WTC11 (cell line): ENCODE data around the gene IGSF9B. TPM values are rescaled to one million over a fixed set of nuclear protein-coding genes. Genes with fewer than 3 reads are reported as not detected.

Experiments
- ATAC-seq: fragments of 200-7000 bp; cut with Tn5 transposase; 2 replicates; pipeline ENCODE4 v1.10.0; 2021; ENCODE audit warnings: mild to moderate bottlenecking, moderate library complexity
- CTCF ChIA-PET: fragments of 300-600 bp; sonication (Branson Sonifier 250); formaldehyde crosslinking; loops from one replicate; lab custom pipeline; 2021; ENCODE audit warnings: antibody characterized with exemption; lab: Charles Lee
- POLR2A ChIA-PET: fragments of 350-600 bp; sonication (Branson Sonifier 250); formaldehyde crosslinking; loops from one replicate; lab custom pipeline; 2021; ENCODE audit warnings: antibody characterized with exemption; lab: Charles Lee
- DNase-seq: peaks from one replicate; pipeline ENCODE4 v3.0.0; 2021; ENCODE audit warnings: low spot score
- H3K27ac Mint-ChIP-seq: 2 replicates; pipeline ENCODE4 v1.8.0; 2021; ENCODE audit warnings: mixed read lengths
- H3K27me3 Mint-ChIP-seq: 2 replicates; pipeline ENCODE4 v1.8.0; 2021; ENCODE audit warnings: low read depth, mild to moderate bottlenecking, moderate library complexity, mixed read lengths
- H3K36me3 Mint-ChIP-seq: 2 replicates; pipeline ENCODE4 v1.8.0; 2021; ENCODE audit warnings: mixed read lengths
- H3K4me1 Mint-ChIP-seq: 2 replicates; pipeline ENCODE4 v1.8.0; 2022; ENCODE audit warnings: mixed read lengths
- H3K4me3 Mint-ChIP-seq: 2 replicates; pipeline ENCODE4 v1.8.0; 2021; ENCODE audit warnings: mild to moderate bottlenecking, moderate library complexity, mixed read lengths
- H3K9me3 Mint-ChIP-seq: 2 replicates; pipeline ENCODE4 v1.8.0; 2021; ENCODE audit warnings: mixed read lengths
- ATF3 ChIP-seq: sonication (generic); formaldehyde crosslinking; conservative IDR thresholded peaks from 2 replicates; pipeline ENCODE4 v1.8.1; 2022; ENCODE audit warnings: mild to moderate bottlenecking, missing genetic modification reagents
- ESRRA ChIP-seq: sonication (generic); formaldehyde crosslinking; IDR thresholded peaks from 2 replicates; pipeline ENCODE4 v1.8.1; 2022; ENCODE audit warnings: mild to moderate bottlenecking, missing genetic modification reagents, borderline replicate concordance
- FOXP1 ChIP-seq: sonication (generic); formaldehyde crosslinking; IDR thresholded peaks from 2 replicates; pipeline ENCODE4 v1.8.0; 2022; ENCODE audit warnings: missing genetic modification reagents, mild to moderate bottlenecking, moderate library complexity, borderline replicate concordance
- MAX ChIP-seq: sonication (generic); formaldehyde crosslinking; IDR thresholded peaks from 2 replicates; pipeline ENCODE4 v1.8.0; 2022; ENCODE audit warnings: mild to moderate bottlenecking, missing genetic modification reagents
- PRRX2 ChIP-seq: fragments of 250-450 bp; sonication (Bioruptor Pico); IDR thresholded peaks from 2 replicates; pipeline ENCODE4 v1.8.0; 2021; ENCODE audit warnings: mild to moderate bottlenecking
- RELA ChIP-seq: sonication (generic); formaldehyde crosslinking; IDR thresholded peaks from 2 replicates; pipeline ENCODE4 v1.8.1; 2022; ENCODE audit warnings: missing genetic modification reagents, mild to moderate bottlenecking, borderline replicate concordance
- ZBTB43 ChIP-seq: sonication (generic); formaldehyde crosslinking; IDR thresholded peaks from 2 replicates; pipeline ENCODE4 v1.8.1; 2023; ENCODE audit warnings: mild to moderate bottlenecking, missing genetic modification reagents
- ZNF512 ChIP-seq: sonication (generic); formaldehyde crosslinking; IDR thresholded peaks from 2 replicates; pipeline ENCODE4 v1.8.1; 2022; ENCODE audit warnings: missing genetic modification reagents, borderline replicate concordance
- ZNF532 ChIP-seq: fragments of 250-450 bp; sonication (Bioruptor Pico); IDR thresholded peaks from 2 replicates; pipeline ENCODE4 v1.9.0; 2021; ENCODE audit warnings: mild to moderate bottlenecking, borderline replicate concordance
- total RNA-seq: library from RNA; stranded (reverse); gene quantifications from 3 replicates; pipeline ENCODE4 v1.2.3, GENCODE V29; 2021
- TF ChIP-seq, protein P1 (sequence below): sonication (generic); formaldehyde crosslinking; IDR thresholded peaks from 2 replicates; pipeline ENCODE4 v1.8.1; 2022; ENCODE audit warnings: mild to moderate bottlenecking, moderate library complexity, missing genetic modification reagents
- TF ChIP-seq, protein P2 (sequence below): sonication (generic); formaldehyde crosslinking; IDR thresholded peaks from 2 replicates; pipeline ENCODE4 v1.8.0; 2023; ENCODE audit warnings: missing genetic modification reagents, mild to moderate bottlenecking, borderline replicate concordance

The IGSF9B gene
- total RNA-seq, 1 experiment from 2014 or later, result 52.7 TPM

DNA sequence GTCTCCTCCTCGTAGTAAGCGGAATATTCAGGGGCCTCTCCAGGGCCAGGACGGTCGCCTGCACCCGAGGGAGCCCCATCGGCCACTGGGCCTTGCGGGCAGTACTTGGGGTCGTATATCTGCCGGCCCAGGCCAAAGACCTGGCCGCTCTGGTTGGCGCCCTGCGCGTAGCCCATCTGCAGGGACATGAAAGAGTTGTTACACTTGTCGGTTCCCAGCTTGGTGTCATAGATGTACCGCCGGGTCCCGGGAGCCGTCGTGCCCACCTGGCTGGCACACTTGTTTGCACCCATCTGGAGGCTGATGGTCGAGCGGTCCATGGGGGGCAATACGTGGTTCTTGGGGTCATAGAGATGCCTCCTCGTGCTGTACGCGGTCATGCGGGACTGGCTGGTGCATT is 92.0 kb downstream of the IGSF9B start (continued):
- TF ChIP-seq, protein P1, sequence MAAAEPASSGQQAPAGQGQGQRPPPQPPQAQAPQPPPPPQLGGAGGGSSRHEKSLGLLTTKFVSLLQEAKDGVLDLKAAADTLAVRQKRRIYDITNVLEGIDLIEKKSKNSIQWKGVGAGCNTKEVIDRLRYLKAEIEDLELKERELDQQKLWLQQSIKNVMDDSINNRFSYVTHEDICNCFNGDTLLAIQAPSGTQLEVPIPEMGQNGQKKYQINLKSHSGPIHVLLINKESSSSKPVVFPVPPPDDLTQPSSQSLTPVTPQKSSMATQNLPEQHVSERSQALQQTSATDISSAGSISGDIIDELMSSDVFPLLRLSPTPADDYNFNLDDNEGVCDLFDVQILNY (CRISPR knock-in tag), result no peak
- TF ChIP-seq MAX (CRISPR knock-in tag) (no peak), ZBTB43 (CRISPR knock-in tag) (no peak), ZNF532 (CRISPR knock-in tag) (no peak), RELA (no peak), ATF3 (CRISPR knock-in tag) (no peak), FOXP1 (no peak)

GRCh38 chr11:133860151-133860550 is 96.6 kb downstream of the IGSF9B start:
- CTCF ChIA-PET, result no interaction called here
- TF ChIP-seq ZNF512, result no peak
- TF ChIP-seq PRRX2 (CRISPR knock-in tag), result no peak
- TF ChIP-seq, protein P2, sequence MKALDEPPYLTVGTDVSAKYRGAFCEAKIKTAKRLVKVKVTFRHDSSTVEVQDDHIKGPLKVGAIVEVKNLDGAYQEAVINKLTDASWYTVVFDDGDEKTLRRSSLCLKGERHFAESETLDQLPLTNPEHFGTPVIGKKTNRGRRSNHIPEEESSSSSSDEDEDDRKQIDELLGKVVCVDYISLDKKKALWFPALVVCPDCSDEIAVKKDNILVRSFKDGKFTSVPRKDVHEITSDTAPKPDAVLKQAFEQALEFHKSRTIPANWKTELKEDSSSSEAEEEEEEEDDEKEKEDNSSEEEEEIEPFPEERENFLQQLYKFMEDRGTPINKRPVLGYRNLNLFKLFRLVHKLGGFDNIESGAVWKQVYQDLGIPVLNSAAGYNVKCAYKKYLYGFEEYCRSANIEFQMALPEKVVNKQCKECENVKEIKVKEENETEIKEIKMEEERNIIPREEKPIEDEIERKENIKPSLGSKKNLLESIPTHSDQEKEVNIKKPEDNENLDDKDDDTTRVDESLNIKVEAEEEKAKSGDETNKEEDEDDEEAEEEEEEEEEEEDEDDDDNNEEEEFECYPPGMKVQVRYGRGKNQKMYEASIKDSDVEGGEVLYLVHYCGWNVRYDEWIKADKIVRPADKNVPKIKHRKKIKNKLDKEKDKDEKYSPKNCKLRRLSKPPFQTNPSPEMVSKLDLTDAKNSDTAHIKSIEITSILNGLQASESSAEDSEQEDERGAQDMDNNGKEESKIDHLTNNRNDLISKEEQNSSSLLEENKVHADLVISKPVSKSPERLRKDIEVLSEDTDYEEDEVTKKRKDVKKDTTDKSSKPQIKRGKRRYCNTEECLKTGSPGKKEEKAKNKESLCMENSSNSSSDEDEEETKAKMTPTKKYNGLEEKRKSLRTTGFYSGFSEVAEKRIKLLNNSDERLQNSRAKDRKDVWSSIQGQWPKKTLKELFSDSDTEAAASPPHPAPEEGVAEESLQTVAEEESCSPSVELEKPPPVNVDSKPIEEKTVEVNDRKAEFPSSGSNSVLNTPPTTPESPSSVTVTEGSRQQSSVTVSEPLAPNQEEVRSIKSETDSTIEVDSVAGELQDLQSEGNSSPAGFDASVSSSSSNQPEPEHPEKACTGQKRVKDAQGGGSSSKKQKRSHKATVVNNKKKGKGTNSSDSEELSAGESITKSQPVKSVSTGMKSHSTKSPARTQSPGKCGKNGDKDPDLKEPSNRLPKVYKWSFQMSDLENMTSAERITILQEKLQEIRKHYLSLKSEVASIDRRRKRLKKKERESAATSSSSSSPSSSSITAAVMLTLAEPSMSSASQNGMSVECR (CRISPR knock-in tag), result no peak
- no peak for TF ChIP-seq ESRRA (CRISPR knock-in tag)
- ATAC-seq, result no peak

More at GRCh38 chr11:133860151-133860550, 96.6 kb downstream of the IGSF9B start:
- no peaks in the 10 kb centered on the region for H3K9me3 Mint-ChIP-seq
- H3K27ac Mint-ChIP-seq, result no peak overlapping the region
- POLR2A ChIA-PET, result no interaction called here
- peaks cover under 1% of the 10 kb centered on the region for H3K4me1 Mint-ChIP-seq
- no peaks in the 10 kb centered on the region for H3K36me3 Mint-ChIP-seq
- H3K4me3 Mint-ChIP-seq, result no peak overlapping the region
- no peaks in the 10 kb centered on the region for H3K27me3 Mint-ChIP-seq
- no peak for DNase-seq

Other genes starting within 250 kb of the IGSF9B start
- not detected in 3 replicates for gene SPATA19, start 111.5 kb downstream of the IGSF9B start, total RNA-seq
- gene JAM3, start 112.1 kb upstream of the IGSF9B start, total RNA-seq, result 32.7 to 34.1 TPM (median 32.9 TPM) in 3 replicates